Esophagus squamous epithelium (tissue), 5 donors: ENCODE data around the gene CD109. TPM values are rescaled to one million over a fixed set of nuclear protein-coding genes. Genes with fewer than 3 reads are reported as not detected.
A peak's percentile ranks its signal among the peaks of the same experiment; 100 is the strongest.

Experiments
- DNase-seq: peaks from one replicate; lab custom pipeline; 2025; lab: John Stamatoyannopoulos, UW
- H3K27ac ChIP-seq, 4 donors: fragments of 200-600 bp; sonication (generic); one replicate each; pipeline ENCODE4 v1.5.1; 2016 to 2019; ENCODE audit warnings: mild to moderate bottlenecking in 1 of 4
- H3K27me3 ChIP-seq, 4 donors: fragments of 200-600 bp; sonication (generic); 1 replicate in 3 of 4; 2 replicates in 1 of 4; pipeline versions ENCODE4 v1.5.1 to v1.6.0; 2017 to 2021; ENCODE audit warnings: antibody characterized with exemption in 1 of 4
- H3K36me3 ChIP-seq, 3 donors: fragments of 200-600 bp; sonication (generic); one replicate each; pipeline ENCODE4 v1.5.1; 2016 to 2019
- H3K4me1 ChIP-seq, 3 donors: fragments of 200-600 bp; sonication (generic); one replicate each; pipeline ENCODE4 v1.5.1; 2017 to 2019
- H3K4me3 ChIP-seq, 4 donors: fragments of 200-600 bp; sonication (generic); 1 replicate in 3 of 4; 2 replicates in 1 of 4; pipeline ENCODE4 v1.5.1; 2016 to 2019; ENCODE audit warnings: mild to moderate bottlenecking in 2 of 4, moderate library complexity in 1 of 4
- H3K9me3 ChIP-seq, 3 donors: fragments of 200-600 bp; sonication (generic); one replicate each; pipeline ENCODE4 v1.5.1; 2016 to 2019
- POLR2A ChIP-seq, 4 donors: fragments of 450-650 bp; IDR thresholded peaks; one replicate each; pipeline ENCODE4 v1.6.1; 2017; ENCODE audit warnings: antibody characterized with exemption in 4 of 4, mild to moderate bottlenecking in 4 of 4, moderate library complexity in 3 of 4
- WGBS, 2 donors: methylation state at CpG; one replicate each; pipeline ENCODE4 v1.1.5; 2018; 5-methylcytosine and 5-hydroxymethylcytosine counted together
- intact Hi-C: fragments of 100-400 bp; cut with DNase I; formaldehyde crosslinking; loops from one replicate; pipeline ENCODE4 v1.15.0; 2022
- total RNA-seq, 4 donors: library from RNA; depleted of rRNA; stranded (reverse); fragments of >200 nt; gene quantifications; one replicate each; pipeline ENCODE4 v1.1.0, GENCODE V29; 2016
- TF ChIP-seq, protein P1 (sequence below), 6 experiments: fragments of 450-650 bp in 4 of 6; fragments of 200-600 bp in 2 of 6; sonication (generic) in 2 of 6; IDR thresholded peaks; one replicate each; pipeline ENCODE4 v1.5.1; 2016 to 2019; ENCODE audit warnings: antibody characterized with exemption in 6 of 6, mild to moderate bottlenecking in 4 of 6, moderate library complexity in 4 of 6
- donor health status: DM: yes; HTN: yes; CAD: no.

The CD109 gene
- total RNA-seq, 4 donors from 2014 or later: 27.0 to 57.9 (median 41.3) TPM

DNA sequence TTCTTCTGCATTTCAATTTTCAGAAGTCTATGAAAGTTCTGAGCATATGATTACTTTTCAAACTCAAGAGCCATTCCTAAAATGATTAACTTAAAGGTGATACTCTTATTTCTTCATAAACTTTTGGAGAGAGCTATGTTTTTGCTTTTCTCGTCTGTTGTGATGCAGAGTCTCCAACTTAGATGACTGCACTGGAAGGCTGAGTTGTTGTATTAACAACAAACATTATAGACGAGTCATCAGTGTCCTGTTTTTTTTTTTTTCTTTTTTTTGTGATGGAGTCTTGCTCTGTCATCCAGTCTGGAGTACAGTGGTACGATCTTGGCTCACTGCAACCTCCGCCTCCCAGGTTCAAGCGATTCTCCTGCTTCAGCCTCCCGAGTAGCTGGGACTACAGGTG, 101.9 kb downstream of the CD109 start:
- no peak overlapping the region for H3K4me3 ChIP-seq
- no peak overlapping the region for H3K27ac ChIP-seq
- TF ChIP-seq, protein P1, sequence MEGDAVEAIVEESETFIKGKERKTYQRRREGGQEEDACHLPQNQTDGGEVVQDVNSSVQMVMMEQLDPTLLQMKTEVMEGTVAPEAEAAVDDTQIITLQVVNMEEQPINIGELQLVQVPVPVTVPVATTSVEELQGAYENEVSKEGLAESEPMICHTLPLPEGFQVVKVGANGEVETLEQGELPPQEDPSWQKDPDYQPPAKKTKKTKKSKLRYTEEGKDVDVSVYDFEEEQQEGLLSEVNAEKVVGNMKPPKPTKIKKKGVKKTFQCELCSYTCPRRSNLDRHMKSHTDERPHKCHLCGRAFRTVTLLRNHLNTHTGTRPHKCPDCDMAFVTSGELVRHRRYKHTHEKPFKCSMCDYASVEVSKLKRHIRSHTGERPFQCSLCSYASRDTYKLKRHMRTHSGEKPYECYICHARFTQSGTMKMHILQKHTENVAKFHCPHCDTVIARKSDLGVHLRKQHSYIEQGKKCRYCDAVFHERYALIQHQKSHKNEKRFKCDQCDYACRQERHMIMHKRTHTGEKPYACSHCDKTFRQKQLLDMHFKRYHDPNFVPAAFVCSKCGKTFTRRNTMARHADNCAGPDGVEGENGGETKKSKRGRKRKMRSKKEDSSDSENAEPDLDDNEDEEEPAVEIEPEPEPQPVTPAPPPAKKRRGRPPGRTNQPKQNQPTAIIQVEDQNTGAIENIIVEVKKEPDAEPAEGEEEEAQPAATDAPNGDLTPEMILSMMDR (IDR thresholded peaks at IDR 0.05): no peak
- no peak for TF ChIP-seq POLR2A (IDR thresholded peaks at IDR 0.05)
- H3K27me3 ChIP-seq: no peaks in the 10 kb centered on the region
- WGBS, 2 donors: 90 to 91% methylated on average over 6 of the region's 6 CpGs
- no peaks in the 10 kb centered on the region for H3K9me3 ChIP-seq
- H3K4me1 ChIP-seq: no peaks in the 10 kb centered on the region
- no peak for DNase-seq
- intact Hi-C loops: no loop called here
- H3K36me3 ChIP-seq: peaks cover 0 to 34% (median 0%) of the 10 kb centered on the region in 3 donors

- peak overlapping the region in 2 of 4 donors; percentile 9 to 34 for H3K27ac ChIP-seq
- peaks cover 0 to 32% (median 0%) of the 10 kb centered on the region in 3 donors for H3K36me3 ChIP-seq
- TF ChIP-seq, protein P1 (IDR thresholded peaks at IDR 0.05): peak in 2 of 6 experiments; percentile 9 to 34
- no peak for TF ChIP-seq POLR2A (IDR thresholded peaks at IDR 0.05)
- 42 to 53% methylated on average over 2 of the region's 2 CpGs for WGBS, 2 donors
- DNase-seq: no peak
- no peaks in the 10 kb centered on the region for H3K4me1 ChIP-seq
- no peak overlapping the region for H3K4me3 ChIP-seq
- H3K9me3 ChIP-seq: no peaks in the 10 kb centered on the region
- no peaks in the 10 kb centered on the region for H3K27me3 ChIP-seq
- intact Hi-C loops: no loop called here
These were observed 102.6 kb downstream of the CD109 start for GRCh38 chr6:73798592-73798991.

GRCh38 chr6:73800997-73801396, 105.0 kb downstream of the CD109 start:
- no peak overlapping the region for H3K27ac ChIP-seq
- H3K9me3 ChIP-seq: no peaks in the 10 kb centered on the region
- WGBS, 2 donors: 75 to 92% methylated on average over 1 of the region's 1 CpG
- TF ChIP-seq, protein P1 (IDR thresholded peaks at IDR 0.05): no peak
- TF ChIP-seq POLR2A (IDR thresholded peaks at IDR 0.05): no peak
- H3K36me3 ChIP-seq: peaks cover 0 to 41% (median 5%) of the 10 kb centered on the region in 3 donors
- no peaks in the 10 kb centered on the region for H3K27me3 ChIP-seq
- intact Hi-C loops: no loop called here
- H3K4me3 ChIP-seq: no peak overlapping the region
- no peak for DNase-seq
- H3K4me1 ChIP-seq: no peaks in the 10 kb centered on the region

GRCh38 chr6:73801652-73802268, 105.8 kb downstream of the CD109 start:
- WGBS, 2 donors: 73 to 86% methylated on average over 1 of the region's 1 CpG
- intact Hi-C loops: no loop called here
- Histone ChIP-seq H3K27ac (no peak overlapping the region), H3K4me3 (no peak overlapping the region), H3K36me3 (peaks cover 0 to 46% (median 5%) of the 10 kb centered on the region in 3 donors), H3K4me1 (no peaks in the 10 kb centered on the region), H3K27me3 (no peaks in the 10 kb centered on the region), H3K9me3 (no peaks in the 10 kb centered on the region)
- DNase-seq: no peak
- no peak for TF ChIP-seq POLR2A (IDR thresholded peaks at IDR 0.05)
- TF ChIP-seq, protein P1 (IDR thresholded peaks at IDR 0.05): no peak

- H3K4me3 ChIP-seq: no peak overlapping the region
- TF ChIP-seq POLR2A (IDR thresholded peaks at IDR 0.05): no peak
- TF ChIP-seq, protein P1 (IDR thresholded peaks at IDR 0.05): no peak
- no peak for DNase-seq
- WGBS, 2 donors: 81 to 85% methylated on average over 2 of the region's 2 CpGs
- H3K27me3 ChIP-seq: no peaks in the 10 kb centered on the region
- intact Hi-C loops: no loop called here
- no peaks in the 10 kb centered on the region for H3K9me3 ChIP-seq
- H3K4me1 ChIP-seq: no peaks in the 10 kb centered on the region
- peaks cover 0 to 52% (median 5%) of the 10 kb centered on the region in 3 donors for H3K36me3 ChIP-seq
- H3K27ac ChIP-seq: no peak overlapping the region
These were observed 106.4 kb downstream of the CD109 start for GRCh38 chr6:73802366-73802765.
